Mesendoderm (in vitro differentiated cells): Measurements from ENCODE around the gene RELB.

Experiments
- DNase-seq: peaks from one replicate; pipeline ENCODE4 v3.0.0; 2013
- H2AK5ac ChIP-seq: 2 replicates; pipeline ENCODE4 v1.6.1; 2013; ENCODE audit warnings: low read length, inconsistent platforms
- H2BK120ac ChIP-seq: 2 replicates; pipeline ENCODE4 v1.6.1; 2013; ENCODE audit warnings: low read depth, mild to moderate bottlenecking, low read length, moderate library complexity, mixed read lengths
- H2BK15ac ChIP-seq: replicated peaks from 2 replicates; pipeline ENCODE4 v1.6.1; 2013; ENCODE audit warnings: low read depth, mild to moderate bottlenecking, moderate library complexity
- H2BK5ac ChIP-seq: 2 replicates; pipeline ENCODE4 v1.6.1; 2013; ENCODE audit warnings: low read length, inconsistent platforms
- H3K18ac ChIP-seq: 2 replicates; pipeline ENCODE4 v1.6.1; 2013; ENCODE audit warnings: mild to moderate bottlenecking, low read length, mixed read lengths
- H3K23ac ChIP-seq: one replicate; pipeline ENCODE4 v1.6.1; 2013; ENCODE audit warnings: low read length
- H3K27ac ChIP-seq: 2 replicates; pipeline ENCODE4 v1.5.1; 2013; ENCODE audit warnings: low read depth, mild to moderate bottlenecking, inconsistent platforms, low read length, moderate library complexity
- H3K27me3 ChIP-seq: 2 replicates; pipeline ENCODE4 v1.6.1; 2013; ENCODE audit warnings: low read length, control low read depth, mild to moderate bottlenecking, inconsistent platforms; ENCODE audit not compliant: insufficient read depth, poor library complexity
- H3K36me3 ChIP-seq: 2 replicates; pipeline ENCODE4 v1.6.1; 2013; ENCODE audit warnings: low read length, inconsistent platforms; ENCODE audit not compliant: control insufficient read depth, insufficient read depth
- H3K4ac ChIP-seq: one replicate; pipeline ENCODE4 v1.6.1; 2013; ENCODE audit warnings: low read depth, mild to moderate bottlenecking, low read length, moderate library complexity
- H3K4me1 ChIP-seq: 2 replicates; pipeline ENCODE4 v1.6.1; 2013; ENCODE audit warnings: low read depth, low read length, inconsistent platforms; ENCODE audit not compliant: control insufficient read depth
- H3K4me2 ChIP-seq: 2 replicates; pipeline ENCODE4 v1.6.1; 2013; ENCODE audit warnings: low read length
- H3K4me3 ChIP-seq: 2 replicates; pipeline ENCODE4 v1.5.1; 2013; ENCODE audit warnings: mild to moderate bottlenecking, low read length
- H3K56ac ChIP-seq: one replicate; pipeline ENCODE4 v1.6.1; 2013; ENCODE audit warnings: low read length
- H3K79me1 ChIP-seq: 2 replicates; pipeline ENCODE4 v1.6.1; 2013; ENCODE audit warnings: low read length, inconsistent platforms
- H3K79me2 ChIP-seq: 2 replicates; pipeline ENCODE4 v1.6.1; 2013; ENCODE audit warnings: mild to moderate bottlenecking, low read length; ENCODE audit not compliant: control insufficient read depth, insufficient read depth
- H3K9ac ChIP-seq: 2 replicates; pipeline ENCODE4 v1.6.1; 2013; ENCODE audit warnings: low read length, inconsistent platforms
- H4K5ac ChIP-seq: one replicate; pipeline ENCODE4 v1.6.1; 2013; ENCODE audit warnings: low read length
- H4K8ac ChIP-seq: one replicate; pipeline ENCODE4 v1.6.1; 2013; ENCODE audit warnings: low read depth, mild to moderate bottlenecking, control low read depth, low read length, moderate library complexity
- WGBS: extraction: QIAGEN DNeasy Blood & Tissue Kit; methylation state at CpG from one replicate; pipeline ENCODE4 v1.1.7; 2013; ENCODE audit warnings: low lambda C conversion rate, missing lambda C conversion rate; ENCODE audit not compliant: insufficient coverage; ENCODE audit errors: extremely low coverage; 5-methylcytosine and 5-hydroxymethylcytosine counted together

Gene RELB

DNA sequence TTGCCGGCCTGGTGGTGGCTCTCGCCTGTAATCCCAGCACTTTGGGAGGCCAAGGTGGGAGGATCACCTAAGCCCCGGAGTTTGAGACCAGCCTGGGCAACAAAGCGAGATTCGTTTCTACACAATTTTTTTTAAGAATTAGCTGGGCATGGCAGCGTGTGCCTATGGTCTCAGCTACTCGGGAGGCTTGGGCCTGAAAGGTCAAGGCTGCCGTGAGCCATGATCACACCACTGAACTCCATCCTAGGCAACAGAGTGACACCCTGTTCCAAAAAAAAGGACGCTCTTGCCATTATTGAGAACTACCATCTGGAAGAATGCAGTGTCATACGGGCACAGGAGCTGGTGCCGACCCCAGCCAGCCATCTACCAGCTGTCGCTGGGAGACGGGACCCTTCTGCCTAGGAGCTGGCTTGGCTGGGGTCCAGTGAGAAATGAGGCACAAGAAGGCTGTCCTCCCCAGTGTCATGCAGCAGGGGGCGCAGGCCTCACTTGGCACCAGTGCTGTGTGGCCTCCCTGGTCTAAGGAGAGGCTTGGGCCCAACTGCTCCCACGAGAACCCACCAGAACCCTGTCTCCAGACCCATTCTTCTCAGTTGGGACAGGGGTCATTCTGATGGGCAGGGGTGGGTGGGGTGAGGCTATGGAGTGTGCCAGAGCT is 12.2 kb upstream of the RELB start:
- peak; percentile 66 for DNase-seq

DNA sequence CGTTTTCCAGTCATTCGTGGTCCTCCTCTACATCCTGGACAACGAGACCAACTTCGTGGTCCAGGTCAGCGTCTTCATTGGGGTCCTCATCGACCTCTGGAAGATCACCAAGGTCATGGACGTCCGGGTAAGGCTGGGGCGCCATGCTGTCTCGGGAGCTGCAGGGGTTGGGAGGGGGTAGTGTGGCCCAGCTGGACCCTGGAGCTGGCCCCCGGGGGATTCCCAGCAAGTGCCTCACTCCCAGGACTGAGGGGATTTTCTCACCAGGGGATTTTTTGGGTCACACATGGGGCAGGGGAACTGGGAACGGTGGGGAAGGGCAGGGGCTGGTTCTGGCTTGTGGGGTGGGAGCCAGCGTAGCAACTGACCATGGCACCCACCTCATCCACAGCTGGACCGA is 10.8 kb upstream of the RELB start:
- no peak overlapping the region for H3K4ac ChIP-seq
- no peaks in the 10 kb centered on the region for H3K27me3 ChIP-seq
- H2BK5ac ChIP-seq, result no peak overlapping the region
- no peak overlapping the region for H3K4me3 ChIP-seq
- H3K56ac ChIP-seq, result no peak overlapping the region
- H3K18ac ChIP-seq, result no peak overlapping the region
- no peak overlapping the region for H3K9ac ChIP-seq
- no peak overlapping the region for H2BK120ac ChIP-seq
- no peak overlapping the region for H3K27ac ChIP-seq
- H4K5ac ChIP-seq, result no peak overlapping the region
- H2AK5ac ChIP-seq, result no peak overlapping the region
- DNase-seq, result no peak
- no peaks in the 10 kb centered on the region for H3K4me1 ChIP-seq
- no peak overlapping the region for H4K8ac ChIP-seq
- H3K36me3 ChIP-seq, result no peaks in the 10 kb centered on the region
- no peak overlapping the region for H3K23ac ChIP-seq
- no peak overlapping the region for H3K4me2 ChIP-seq
- no CpG with 5 or more reads among the region's 14 CpGs for WGBS
- no peak overlapping the region for H2BK15ac ChIP-seq
- H3K79me2 ChIP-seq, result no peaks in the 10 kb centered on the region
- H3K79me1 ChIP-seq, result no peaks in the 10 kb centered on the region

More for the DNA sequence above, 12.2 kb upstream of the RELB start:
- H2BK5ac ChIP-seq, result no peak overlapping the region
- no peak overlapping the region for H3K4ac ChIP-seq
- H3K27ac ChIP-seq, result no peak overlapping the region
- H4K5ac ChIP-seq, result no peak overlapping the region
- H4K8ac ChIP-seq, result no peak overlapping the region
- H3K36me3 ChIP-seq, result no peaks in the 10 kb centered on the region
- H2BK15ac ChIP-seq, result no peak overlapping the region
- no peak overlapping the region for H2AK5ac ChIP-seq
- whole genome bisulfite sequencing, result no CpG with 5 or more reads among the region's 15 CpGs
- H3K4me2 ChIP-seq, result no peak overlapping the region
- H3K9ac ChIP-seq, result no peak overlapping the region
- H3K79me2 ChIP-seq, result no peaks in the 10 kb centered on the region
- H3K79me1 ChIP-seq, result no peaks in the 10 kb centered on the region
- no peaks in the 10 kb centered on the region for H3K4me1 ChIP-seq
- H2BK120ac ChIP-seq, result no peak overlapping the region
- H3K56ac ChIP-seq, result no peak overlapping the region
- no peak overlapping the region for H3K23ac ChIP-seq
- H3K18ac ChIP-seq, result no peak overlapping the region
- H3K4me3 ChIP-seq, result no peak overlapping the region
- no peaks in the 10 kb centered on the region for H3K27me3 ChIP-seq

- Histone ChIP-seq H3K79me2 (no peaks in the 10 kb centered on the region), H2BK120ac (no peak overlapping the region), H3K36me3 (no peaks in the 10 kb centered on the region), H3K56ac (no peak overlapping the region), H2AK5ac (no peak overlapping the region), H3K4me1 (no peaks in the 10 kb centered on the region), H3K27ac (no peak overlapping the region), H3K4me3 (no peak overlapping the region), H4K5ac (no peak overlapping the region), H2BK15ac (no peak overlapping the region), H3K9ac (no peak overlapping the region), H2BK5ac (no peak overlapping the region), H3K4me2 (no peak overlapping the region), H4K8ac (no peak overlapping the region), H3K4ac (no peak overlapping the region), H3K27me3 (no peaks in the 10 kb centered on the region), H3K18ac (no peak overlapping the region), H3K23ac (no peak overlapping the region), H3K79me1 (no peaks in the 10 kb centered on the region)
- DNase-seq, result no peak
- no CpG with 5 or more reads among the region's 12 CpGs for WGBS
Observed at GRCh38 chr19:44990966-44991365, 10.3 kb upstream of the RELB start.

- Histone ChIP-seq H3K27ac (no peak overlapping the region), H4K5ac (no peak overlapping the region), H3K4me3 (no peak overlapping the region), H3K9ac (no peak overlapping the region), H3K79me1 (no peaks in the 10 kb centered on the region), H3K56ac (no peak overlapping the region), H2AK5ac (no peak overlapping the region), H3K4me2 (no peak overlapping the region), H2BK5ac (no peak overlapping the region), H3K27me3 (no peaks in the 10 kb centered on the region), H4K8ac (no peak overlapping the region), H3K79me2 (no peaks in the 10 kb centered on the region), H3K4ac (no peak overlapping the region), H2BK15ac (no peak overlapping the region), H3K36me3 (no peaks in the 10 kb centered on the region), H3K4me1 (no peaks in the 10 kb centered on the region), H3K18ac (no peak overlapping the region), H3K23ac (no peak overlapping the region), H2BK120ac (no peak overlapping the region)
- no peak for DNase-seq
- WGBS, result no CpG with 5 or more reads among the region's 44 CpGs
Observed at GRCh38 chr19:44992336-44993163, 8.7 kb upstream of the RELB start.

- Histone ChIP-seq H3K18ac (no peak overlapping the region), H3K4me2 (no peak overlapping the region), H2BK120ac (no peak overlapping the region), H3K27me3 (no peaks in the 10 kb centered on the region), H3K79me2 (no peaks in the 10 kb centered on the region), H3K56ac (no peak overlapping the region), H3K4me1 (no peaks in the 10 kb centered on the region), H3K79me1 (no peaks in the 10 kb centered on the region), H3K4me3 (no peak overlapping the region), H3K36me3 (no peaks in the 10 kb centered on the region), H4K8ac (no peak overlapping the region), H2BK15ac (no peak overlapping the region), H3K9ac (no peak overlapping the region), H2BK5ac (no peak overlapping the region), H2AK5ac (no peak overlapping the region), H3K4ac (no peak overlapping the region), H3K27ac (no peak overlapping the region), H3K23ac (no peak overlapping the region), H4K5ac (no peak overlapping the region)
- WGBS, result no CpG with 5 or more reads among the region's 6 CpGs
- DNase-seq, result no peak
Observed at GRCh38 chr19:44993526-44993925, 7.7 kb upstream of the RELB start.
